Measurements from ENCODE around the gene FABP7. TPM values are rescaled to one million over a fixed set of nuclear protein-coding genes. Genes with fewer than 3 reads are reported as not detected.
A peak's percentile ranks its signal among the peaks of the same experiment; 100 is the strongest.

Gene FABP7
- total and polyA plus RNA-seq, 2 experiments from 2014 or later = 6.6 to 15.7 TPM

GRCh38 chr6:122730334-122730733 lies 49.2 kb upstream of the FABP7 start:
- TF ChIP-seq EZH2phosphoT487 (IDR thresholded peaks at IDR 0.05; ENCODE audit: unreplicated experiment) (no peak), CTCF (conservative IDR thresholded peaks at IDR 0.05; ENCODE audit: low read depth in 2 of 2) (no peak), CREB1 (CRISPR knock-in tag; IDR thresholded peaks at IDR 0.05; ENCODE audit: low read depth) (no peak)
- H3K4me3 Mint-ChIP-seq = no peak overlapping the region
- DNase-seq (ENCODE audit: low spot score) (no peak), ATAC-seq (no peak)
- no peaks in the 10 kb centered on the region for H3K9me2 ChIP-seq (ENCODE audit: insufficient read depth)
- peaks cover 20% of the 10 kb centered on the region for H3K4me1 ChIP-seq (ENCODE audit: insufficient read depth)
- no peak overlapping the region for H3K27ac ChIP-seq (ENCODE audit: low read depth)
- no peak overlapping the region for H3K27ac Mint-ChIP-seq
- H3K4me3 ChIP-seq = no peak overlapping the region
- H3K27me3 Mint-ChIP-seq (ENCODE audit: insufficient read depth, low read depth, poor library complexity) = peaks cover 2% of the 10 kb centered on the region
- H4K20me1 ChIP-seq (replicated peaks; ENCODE audit: insufficient read depth) = no peaks in the 10 kb centered on the region
- no peaks in the 10 kb centered on the region for H3K9me3 Mint-ChIP-seq
- H3K27me3 ChIP-seq (ENCODE audit: insufficient read depth) = no peaks in the 10 kb centered on the region
- no peak overlapping the region for H3K4me2 ChIP-seq
- no peaks in the 10 kb centered on the region for H3K36me3 Mint-ChIP-seq (ENCODE audit: low read depth)
- no peaks in the 10 kb centered on the region for H3K36me3 ChIP-seq (ENCODE audit: insufficient read depth)
- peaks cover 30% of the 10 kb centered on the region for H3K4me1 Mint-ChIP-seq
- H3K79me2 ChIP-seq (replicated peaks; ENCODE audit: insufficient read depth) = no peaks in the 10 kb centered on the region
- H3F3A ChIP-seq (replicated peaks; ENCODE audit: low read depth) = no peaks in the 10 kb centered on the region
- H2AFZ ChIP-seq = no peak overlapping the region

GRCh38 chr6:122730775-122731386 lies 48.6 kb upstream of the FABP7 start:
- Histone ChIP-seq H3K9me2 (ENCODE audit: insufficient read depth) (no peaks in the 10 kb centered on the region), H3K27me3 (ENCODE audit: insufficient read depth) (no peaks in the 10 kb centered on the region), H3K79me2 (replicated peaks; ENCODE audit: insufficient read depth) (no peaks in the 10 kb centered on the region), H2AFZ (no peak overlapping the region), H4K20me1 (replicated peaks; ENCODE audit: insufficient read depth) (no peaks in the 10 kb centered on the region), H3F3A (replicated peaks; ENCODE audit: low read depth) (no peaks in the 10 kb centered on the region), H3K36me3 (ENCODE audit: insufficient read depth) (no peaks in the 10 kb centered on the region), H3K4me1 (ENCODE audit: insufficient read depth) (peaks cover 25% of the 10 kb centered on the region), H3K27ac (ENCODE audit: low read depth) (no peak overlapping the region), H3K4me2 (no peak overlapping the region), H3K4me3 (no peak overlapping the region)
- Mint-ChIP-seq H3K27ac (no peak overlapping the region), H3K4me1 (peaks cover 35% of the 10 kb centered on the region), H3K9me3 (no peaks in the 10 kb centered on the region), H3K4me3 (no peak overlapping the region), H3K36me3 (ENCODE audit: low read depth) (no peaks in the 10 kb centered on the region), H3K27me3 (ENCODE audit: insufficient read depth, low read depth, poor library complexity) (peaks cover 2% of the 10 kb centered on the region)
- peak; percentile 19; the same call in 2 of the 3 replicates for ATAC-seq
- DNase-seq (ENCODE audit: low spot score) = peak; percentile 67
- TF ChIP-seq JUNB (IDR thresholded peaks at IDR 0.05; ENCODE audit: unreplicated experiment) (no peak), CTCF (conservative IDR thresholded peaks at IDR 0.05; ENCODE audit: low read depth in 2 of 2) (peak; percentile 83 to 92)

- Mint-ChIP-seq H3K4me1 (peaks cover 29% of the 10 kb centered on the region), H3K4me3 (no peak overlapping the region), H3K9me3 (no peaks in the 10 kb centered on the region), H3K27ac (0 out of 2 replicates have a peak overlapping the region, but pooled peaks have one; percentile 26), H3K27me3 (ENCODE audit: insufficient read depth, low read depth, poor library complexity) (no peaks in the 10 kb centered on the region), H3K36me3 (ENCODE audit: low read depth) (no peaks in the 10 kb centered on the region)
- no peak for TF ChIP-seq EZH2phosphoT487 (IDR thresholded peaks at IDR 0.05; ENCODE audit: unreplicated experiment)
- no peak for TF ChIP-seq ZNF331 (CRISPR knock-in tag; IDR thresholded peaks at IDR 0.05; ENCODE audit: low read depth)
- TF ChIP-seq POLR2AphosphoS5 (IDR thresholded peaks at IDR 0.05; ENCODE audit: low read depth) = no peak
- TF ChIP-seq NANOG (IDR thresholded peaks at IDR 0.05; ENCODE audit: borderline replicate concordance) = no peak
- TF ChIP-seq ETS1 (IDR thresholded peaks at IDR 0.05) = no peak
- TF ChIP-seq ZNF114 (CRISPR knock-in tag; IDR thresholded peaks at IDR 0.05) = no peak
- TF ChIP-seq JUNB (IDR thresholded peaks at IDR 0.05; ENCODE audit: unreplicated experiment) = no peak
- no peak for TF ChIP-seq STAT1 (IDR thresholded peaks at IDR 0.05; ENCODE audit: unreplicated experiment)
- DNase-seq (ENCODE audit: low spot score) (no peak), ATAC-seq (no peak)
- H3F3A ChIP-seq (replicated peaks; ENCODE audit: low read depth) = no peaks in the 10 kb centered on the region
- H3K9me2 ChIP-seq (ENCODE audit: insufficient read depth) = no peaks in the 10 kb centered on the region
- no peak overlapping the region for H3K4me2 ChIP-seq
- H3K36me3 ChIP-seq (ENCODE audit: insufficient read depth) = no peaks in the 10 kb centered on the region
- no peaks in the 10 kb centered on the region for H4K20me1 ChIP-seq (replicated peaks; ENCODE audit: insufficient read depth)
- H3K4me1 ChIP-seq (ENCODE audit: insufficient read depth) = peaks cover 21% of the 10 kb centered on the region
- no peaks in the 10 kb centered on the region for H3K27me3 ChIP-seq (ENCODE audit: insufficient read depth)
- H3K27ac ChIP-seq (ENCODE audit: low read depth) = no peak overlapping the region
- no peak overlapping the region for H3K4me3 ChIP-seq
- H3K79me2 ChIP-seq (replicated peaks; ENCODE audit: insufficient read depth) = no peaks in the 10 kb centered on the region
- no peak overlapping the region for H2AFZ ChIP-seq
Observed at GRCh38 chr6:122733259-122733658, 46.3 kb upstream of the FABP7 start.

All from GM23338 (cell line).